DMS 273 treated with DMSO at 0.1 percent for 48 hours (cell line): ENCODE measurements around the gene PLCB3.
A peak's percentile ranks its signal among the peaks of the same experiment; 100 is the strongest.
"Not testable (repeated sequence)": the region's sequence is repeated elsewhere in the genome, so short reads cannot be mapped to it uniquely, and the experiment has no call there.

Source experiments
- DNase-seq: peaks from one replicate; lab custom pipeline; 2025; lab: John Stamatoyannopoulos, UW

Gene PLCB3

GRCh38 chr11:64237484-64237951 lies 13.8 kb upstream of the PLCB3 start:
- DNase-seq, result no peak

- no peak for DNase-seq
Measured at GRCh38 chr11:64238076-64238475, 13.3 kb upstream of the PLCB3 start.

- no peak for DNase-seq
Measured at GRCh38 chr11:64238999-64239398, 12.3 kb upstream of the PLCB3 start.

- DNase-seq, result no peak
Measured at GRCh38 chr11:64239662-64240434, 11.5 kb upstream of the PLCB3 start.

- DNase-seq, result peak; percentile 75
Measured at GRCh38 chr11:64240435-64241240, 10.7 kb upstream of the PLCB3 start, which contains the start of gene FKBP2. TSS of gene FKBP2 (plus strand) at chr11:64241095. CDS start at chr11:64242388, 1,293 bp downstream.

GRCh38 chr11:64241241-64241490 lies 10.2 kb upstream of the PLCB3 start:
- DNase-seq, result no peak

- DNase-seq, result peak; percentile 80
Measured at GRCh38 chr11:64241491-64242374, 9.6 kb upstream of the PLCB3 start.

GRCh38 chr11:64243236-64243854 lies 8.0 kb upstream of the PLCB3 start:
- DNase-seq, result no peak

- DNase-seq, result no peak
Measured at GRCh38 chr11:64244107-64244506, 7.2 kb upstream of the PLCB3 start.

- no peak for DNase-seq
Measured at GRCh38 chr11:64244966-64245365, 6.4 kb upstream of the PLCB3 start.

- no peak for DNase-seq
Measured at GRCh38 chr11:64245401-64245796, 5.9 kb upstream of the PLCB3 start.

- DNase-seq, result no peak
Measured at GRCh38 chr11:64245797-64246620, 5.3 kb upstream of the PLCB3 start.

GRCh38 chr11:64246621-64246870 lies 4.8 kb upstream of the PLCB3 start:
- DNase-seq, result not testable (repeated sequence)

GRCh38 chr11:64246871-64247728 lies 4.2 kb upstream of the PLCB3 start, which contains the start of gene PPP1R14B:
TSS of gene PPP1R14B (minus strand) at chr11:64246943. CDS start at chr11:64246673, 270 bp downstream.
- peak; percentile 60 for DNase-seq

- DNase-seq, result no peak
Measured at GRCh38 chr11:64247729-64248531, 3.4 kb upstream of the PLCB3 start.

GRCh38 chr11:64248578-64248977 lies 2.8 kb upstream of the PLCB3 start:
- DNase-seq, result no peak

GRCh38 chr11:64249038-64249437 lies 2.3 kb upstream of the PLCB3 start:
- no peak for DNase-seq

GRCh38 chr11:64249563-64250414 lies 1.5 kb upstream of the PLCB3 start:
- no peak for DNase-seq
